SU-DHL-6 (cell line): ENCODE data around the gene HLA-A.
"Not testable (repeated sequence)": the region's sequence is repeated elsewhere in the genome, so short reads cannot be mapped to it uniquely, and the experiment has no call there.

ENCODE experiments used
- H2AFZ ChIP-seq: fragments of 200-600 bp; sonication (generic); 2 replicates; pipeline ENCODE4 v1.6.1; 2014; ENCODE audit warnings: low read depth, mild to moderate bottlenecking, moderate library complexity, mixed read lengths, antibody characterized with exemption, low read length; ENCODE audit not compliant: severe bottlenecking
- H3F3A ChIP-seq: fragments of 200-600 bp; shearing (Covaris generic); 2 replicates; pipeline ENCODE4 v1.6.0; 2016; ENCODE audit warnings: antibody characterized with exemption, mild to moderate bottlenecking; ENCODE audit not compliant: insufficient read depth
- H3K27ac ChIP-seq: fragments of 200-600 bp; sonication (generic); 2 replicates; pipeline ENCODE4 v1.5.1; 2016; ENCODE audit warnings: low read depth, mild to moderate bottlenecking, low read length, moderate library complexity, mixed read lengths
- H3K27me3 ChIP-seq: fragments of 200-600 bp; sonication (generic), shearing (Covaris generic); 2 replicates; pipeline ENCODE4 v1.6.0; 2014; ENCODE audit warnings: mild to moderate bottlenecking, low read length
- H3K36me3 ChIP-seq: fragments of 200-600 bp; sonication (generic); 2 replicates; pipeline ENCODE4 v1.6.1; 2014; ENCODE audit warnings: mild to moderate bottlenecking, low read length, mixed read lengths
- H3K4me2 ChIP-seq: fragments of 300-600, 200-600 bp; shearing (Covaris generic), sonication (generic); 2 replicates; pipeline ENCODE4 v1.6.0; 2014; ENCODE audit warnings: low read length, low read depth, mild to moderate bottlenecking; ENCODE audit not compliant: poor library complexity, severe bottlenecking
- H3K4me3 ChIP-seq: fragments of 200-600 bp; sonication (generic); 2 replicates; pipeline ENCODE4 v1.5.1; 2014; ENCODE audit warnings: antibody characterized with exemption, low read length, mild to moderate bottlenecking, mixed read lengths; ENCODE audit not compliant: insufficient read depth, poor library complexity, severe bottlenecking
- H3K79me2 ChIP-seq: fragments of 200-600 bp; sonication (generic); 2 replicates; pipeline ENCODE4 v1.6.1; 2014; ENCODE audit warnings: mild to moderate bottlenecking, low read length, moderate library complexity; ENCODE audit not compliant: insufficient read depth
- H3K9ac ChIP-seq: fragments of 200-600 bp; sonication (generic); 2 replicates; pipeline ENCODE4 v1.7.0; 2014; ENCODE audit warnings: mild to moderate bottlenecking, low read length
- H3K9me2 ChIP-seq: fragments of 200-600 bp; sonication (generic); replicated peaks from 2 replicates; pipeline ENCODE4 v1.6.1; 2014; ENCODE audit warnings: low read length; ENCODE audit not compliant: insufficient read depth
- H3K9me3 ChIP-seq: fragments of 200-600 bp; sonication (generic); 2 replicates; pipeline ENCODE4 v1.6.1; 2014; ENCODE audit warnings: low read length, mixed read lengths; ENCODE audit not compliant: insufficient read depth
- H4K20me1 ChIP-seq: fragments of 200-600 bp; sonication (generic); 2 replicates; pipeline ENCODE4 v1.6.1; 2014; ENCODE audit warnings: low read depth, mild to moderate bottlenecking, antibody characterized with exemption, low read length, moderate library complexity, mixed read lengths
- EZH2phosphoT487 ChIP-seq: fragments of 200-600 bp; sonication (generic), shearing (Covaris generic); conservative IDR thresholded peaks from 2 replicates; pipeline ENCODE4 v1.6.1; 2018; ENCODE audit warnings: mild to moderate bottlenecking, antibody characterized with exemption, low read length, moderate library complexity, mixed read lengths
- TF ChIP-seq, protein P1 (sequence below): fragments of 200-600 bp; sonication (generic); IDR thresholded peaks from one replicate; pipeline ENCODE4 v1.5.1; 2017; ENCODE audit warnings: antibody characterized with exemption, mild to moderate bottlenecking, low read length, moderate library complexity; ENCODE audit not compliant: insufficient read depth, poor library complexity, severe bottlenecking

Gene HLA-A

DNA sequence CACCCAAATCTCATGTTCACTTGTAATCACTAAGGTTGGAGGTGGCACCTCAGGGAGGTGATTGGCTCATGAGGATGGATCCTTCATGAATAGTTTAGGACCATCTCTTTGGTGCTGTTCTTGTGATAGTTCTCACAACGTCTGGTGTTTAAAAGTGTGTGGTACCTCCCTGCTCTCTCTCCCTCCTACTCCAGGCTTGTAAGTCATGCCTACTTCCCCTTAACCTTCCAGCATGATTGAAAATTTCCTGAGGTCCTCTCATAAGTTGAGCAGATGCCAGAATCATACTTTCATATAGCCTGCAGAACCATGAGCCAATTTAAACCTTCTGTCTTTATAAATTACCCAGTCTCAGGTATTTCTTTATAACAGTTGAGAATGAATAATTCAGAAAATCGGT is 16.6 kb downstream of the HLA-A start:
- Histone ChIP-seq H3K27ac (no peak overlapping the region), H3K9me2 (no peaks in the 10 kb centered on the region), H3F3A (no peaks in the 10 kb centered on the region), H3K27me3 (no peaks in the 10 kb centered on the region), H3K4me2 (no peak overlapping the region), H3K79me2 (no peaks in the 10 kb centered on the region), H3K9ac (no peak overlapping the region), H2AFZ (no peak overlapping the region), H3K9me3 (no peaks in the 10 kb centered on the region), H4K20me1 (no peaks in the 10 kb centered on the region), H3K36me3 (no peaks in the 10 kb centered on the region), H3K4me3 (no peak overlapping the region)
- TF ChIP-seq, protein P1, sequence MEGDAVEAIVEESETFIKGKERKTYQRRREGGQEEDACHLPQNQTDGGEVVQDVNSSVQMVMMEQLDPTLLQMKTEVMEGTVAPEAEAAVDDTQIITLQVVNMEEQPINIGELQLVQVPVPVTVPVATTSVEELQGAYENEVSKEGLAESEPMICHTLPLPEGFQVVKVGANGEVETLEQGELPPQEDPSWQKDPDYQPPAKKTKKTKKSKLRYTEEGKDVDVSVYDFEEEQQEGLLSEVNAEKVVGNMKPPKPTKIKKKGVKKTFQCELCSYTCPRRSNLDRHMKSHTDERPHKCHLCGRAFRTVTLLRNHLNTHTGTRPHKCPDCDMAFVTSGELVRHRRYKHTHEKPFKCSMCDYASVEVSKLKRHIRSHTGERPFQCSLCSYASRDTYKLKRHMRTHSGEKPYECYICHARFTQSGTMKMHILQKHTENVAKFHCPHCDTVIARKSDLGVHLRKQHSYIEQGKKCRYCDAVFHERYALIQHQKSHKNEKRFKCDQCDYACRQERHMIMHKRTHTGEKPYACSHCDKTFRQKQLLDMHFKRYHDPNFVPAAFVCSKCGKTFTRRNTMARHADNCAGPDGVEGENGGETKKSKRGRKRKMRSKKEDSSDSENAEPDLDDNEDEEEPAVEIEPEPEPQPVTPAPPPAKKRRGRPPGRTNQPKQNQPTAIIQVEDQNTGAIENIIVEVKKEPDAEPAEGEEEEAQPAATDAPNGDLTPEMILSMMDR: no peak
- TF ChIP-seq EZH2phosphoT487: no peak

DNA sequence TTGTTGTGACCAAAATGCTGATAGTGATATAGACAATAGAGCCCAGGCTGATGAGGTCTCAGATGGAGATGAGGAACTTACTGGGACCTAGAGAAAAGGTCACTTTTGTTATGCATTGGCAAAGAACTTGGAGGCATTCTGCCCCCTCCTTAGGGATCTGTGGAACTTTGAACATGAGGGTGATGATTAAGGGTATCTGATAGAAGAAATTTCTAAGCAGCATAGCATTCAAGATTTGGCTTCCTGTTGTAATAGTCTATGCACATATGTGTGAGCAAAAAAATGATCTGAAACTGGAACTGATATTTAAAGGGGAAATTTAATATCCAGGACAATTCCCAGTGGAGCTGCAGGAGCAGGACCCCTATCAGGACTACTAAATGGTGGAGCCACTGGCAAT is 17.1 kb downstream of the HLA-A start:
- H3K27ac ChIP-seq: no peak overlapping the region
- no peaks in the 10 kb centered on the region for H3K36me3 ChIP-seq
- peaks cover 2% of the 10 kb centered on the region for H3F3A ChIP-seq
- H3K9me2 ChIP-seq: no peaks in the 10 kb centered on the region
- H4K20me1 ChIP-seq: no peaks in the 10 kb centered on the region
- TF ChIP-seq, protein P1: no peak
- no peak for TF ChIP-seq EZH2phosphoT487
- no peak overlapping the region for H2AFZ ChIP-seq
- no peaks in the 10 kb centered on the region for H3K9me3 ChIP-seq
- no peak overlapping the region for H3K4me3 ChIP-seq
- H3K79me2 ChIP-seq: no peaks in the 10 kb centered on the region
- H3K9ac ChIP-seq: no peak overlapping the region
- no peak overlapping the region for H3K4me2 ChIP-seq
- no peaks in the 10 kb centered on the region for H3K27me3 ChIP-seq

DNA sequence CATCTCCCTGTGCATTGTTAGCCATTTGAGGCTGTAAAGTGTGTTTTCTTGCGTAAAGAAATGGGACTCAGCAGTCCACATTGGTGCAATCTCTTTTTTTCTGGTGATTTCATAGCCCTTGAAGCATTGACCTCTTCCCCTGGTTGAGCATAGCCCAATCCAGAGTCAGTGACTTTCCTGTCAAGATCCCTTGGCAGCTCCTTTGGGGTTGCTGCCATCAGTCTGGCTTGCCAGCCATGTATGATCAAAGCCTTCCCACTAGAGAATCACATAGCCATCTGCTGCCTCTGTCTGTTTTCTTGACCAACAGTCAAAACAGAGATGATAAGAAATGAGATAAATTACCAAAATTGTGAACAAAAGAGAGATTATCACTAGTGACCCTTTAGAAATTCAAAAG is 19.6 kb downstream of the HLA-A start:
- H3K27me3 ChIP-seq: no peaks in the 10 kb centered on the region
- H4K20me1 ChIP-seq: no peaks in the 10 kb centered on the region
- H3K4me3 ChIP-seq: no peak overlapping the region
- H3K4me2 ChIP-seq: no peak overlapping the region
- TF ChIP-seq, protein P1: no peak
- peaks cover 4% of the 10 kb centered on the region; the same call in 1 of the 2 replicates for H3K79me2 ChIP-seq
- H3K9me2 ChIP-seq: no peaks in the 10 kb centered on the region
- H3K36me3 ChIP-seq: no peaks in the 10 kb centered on the region
- H2AFZ ChIP-seq: no peak overlapping the region
- no peak overlapping the region for H3K9ac ChIP-seq
- no peaks in the 10 kb centered on the region for H3K9me3 ChIP-seq
- no peak overlapping the region for H3K27ac ChIP-seq
- peaks cover 21% of the 10 kb centered on the region for H3F3A ChIP-seq

DNA sequence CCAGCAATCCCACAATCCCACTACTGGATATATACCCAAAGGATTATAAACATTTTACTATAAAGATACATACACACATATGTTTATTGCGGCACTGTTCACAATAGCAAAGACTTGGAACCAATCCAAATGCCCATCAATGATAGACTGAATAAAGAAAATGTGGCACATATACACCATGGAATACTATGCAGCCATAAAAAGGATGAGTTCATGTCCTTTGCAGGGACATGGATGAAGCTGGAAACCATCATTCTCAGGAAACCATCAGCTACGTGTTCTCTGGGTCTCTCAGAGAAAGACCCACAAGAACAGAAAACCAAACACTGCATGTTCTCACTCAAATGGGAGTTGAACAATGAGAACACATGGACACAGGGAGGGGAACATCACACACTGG is 21.4 kb downstream of the HLA-A start:
- H3K4me3 ChIP-seq, H3K4me2 ChIP-seq, H3K36me3 ChIP-seq: not testable (repeated sequence)

More for the DNA sequence above, 21.4 kb downstream of the HLA-A start:
- not testable (repeated sequence) for H2AFZ ChIP-seq, H3K9me2 ChIP-seq, H3K27me3 ChIP-seq, H3K79me2 ChIP-seq, H3K27ac ChIP-seq, H4K20me1 ChIP-seq, H3K9ac ChIP-seq, H3K9me3 ChIP-seq
- H3F3A ChIP-seq: peaks cover 21% of the 10 kb centered on the region
